ENCODE data around the gene VSIR.

GRCh38 chr10:71821909-71822763 lies 48.8 kb upstream of the VSIR start:
- TF ChIP-seq BHLHE40 (IDR thresholded peaks at IDR 0.05; ENCODE audit: borderline replicate concordance in 1 of 2, low read depth in 2 of 2, low read length in 1 of 2) (no peak), EP300 (IDR thresholded peaks at IDR 0.05; ENCODE audit: borderline replicate concordance in 1 of 2, control insufficient read depth in 1 of 2, low read depth in 2 of 2, low read length in 2 of 2) (no peak), POLR2AphosphoS2 (IDR thresholded peaks at IDR 0.05; ENCODE audit: low read depth, low read length) (no peak), CHD1 (IDR thresholded peaks at IDR 0.05; ENCODE audit: low read depth, low read length) (no peak), JUND (IDR thresholded peaks at IDR 0.05; ENCODE audit: low read depth, low read length) (no peak), CTCF (IDR thresholded peaks at IDR 0.05 in 2 of 3, conservative IDR thresholded peaks at IDR 0.05 in 1 of 3; ENCODE audit: control insufficient read depth in 2 of 3, extremely low read depth in 1 of 3, insufficient read depth in 1 of 3, low read depth in 3 of 3, low read length in 3 of 3) (no peak)
- TF ChIP-seq, protein P1, sequence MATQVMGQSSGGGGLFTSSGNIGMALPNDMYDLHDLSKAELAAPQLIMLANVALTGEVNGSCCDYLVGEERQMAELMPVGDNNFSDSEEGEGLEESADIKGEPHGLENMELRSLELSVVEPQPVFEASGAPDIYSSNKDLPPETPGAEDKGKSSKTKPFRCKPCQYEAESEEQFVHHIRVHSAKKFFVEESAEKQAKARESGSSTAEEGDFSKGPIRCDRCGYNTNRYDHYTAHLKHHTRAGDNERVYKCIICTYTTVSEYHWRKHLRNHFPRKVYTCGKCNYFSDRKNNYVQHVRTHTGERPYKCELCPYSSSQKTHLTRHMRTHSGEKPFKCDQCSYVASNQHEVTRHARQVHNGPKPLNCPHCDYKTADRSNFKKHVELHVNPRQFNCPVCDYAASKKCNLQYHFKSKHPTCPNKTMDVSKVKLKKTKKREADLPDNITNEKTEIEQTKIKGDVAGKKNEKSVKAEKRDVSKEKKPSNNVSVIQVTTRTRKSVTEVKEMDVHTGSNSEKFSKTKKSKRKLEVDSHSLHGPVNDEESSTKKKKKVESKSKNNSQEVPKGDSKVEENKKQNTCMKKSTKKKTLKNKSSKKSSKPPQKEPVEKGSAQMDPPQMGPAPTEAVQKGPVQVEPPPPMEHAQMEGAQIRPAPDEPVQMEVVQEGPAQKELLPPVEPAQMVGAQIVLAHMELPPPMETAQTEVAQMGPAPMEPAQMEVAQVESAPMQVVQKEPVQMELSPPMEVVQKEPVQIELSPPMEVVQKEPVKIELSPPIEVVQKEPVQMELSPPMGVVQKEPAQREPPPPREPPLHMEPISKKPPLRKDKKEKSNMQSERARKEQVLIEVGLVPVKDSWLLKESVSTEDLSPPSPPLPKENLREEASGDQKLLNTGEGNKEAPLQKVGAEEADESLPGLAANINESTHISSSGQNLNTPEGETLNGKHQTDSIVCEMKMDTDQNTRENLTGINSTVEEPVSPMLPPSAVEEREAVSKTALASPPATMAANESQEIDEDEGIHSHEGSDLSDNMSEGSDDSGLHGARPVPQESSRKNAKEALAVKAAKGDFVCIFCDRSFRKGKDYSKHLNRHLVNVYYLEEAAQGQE (IDR thresholded peaks at IDR 0.05; ENCODE audit: low read depth, low read length), result no peak
